GM18951 (cell line): ENCODE results near the gene ROR1.

ENCODE experiments used
- POLR2A ChIP-seq: IDR thresholded peaks from 4 replicates; pipeline ENCODE4 v1.6.1; 2011; ENCODE audit warnings: mild to moderate bottlenecking; ENCODE audit not compliant: insufficient read length, insufficient read depth; ENCODE audit errors: extremely low read depth
- in situ Hi-C: fragments of 300-500 bp; cut with MboI; formaldehyde crosslinking; loops from one replicate; pipeline ENCODE4 v1.12.0; 2022; ENCODE audit warnings: low sequenced_read_pairs, mixed read lengths, inconsistent platforms; ENCODE audit not compliant: unreplicated experiment

Gene ROR1

GRCh38 chr1:64005801-64006200 is 232.0 kb downstream of the ROR1 start:
- TF ChIP-seq POLR2A: no peak
- in situ Hi-C loops: no loop called here

GRCh38 chr1:64006276-64007051 is 232.6 kb downstream of the ROR1 start:
- no peak for TF ChIP-seq POLR2A
- in situ Hi-C loops: no loop called here

- no peak for TF ChIP-seq POLR2A
- in situ Hi-C loops: no loop called here
Observed at GRCh38 chr1:64010316-64010715, 236.5 kb downstream of the ROR1 start.

- TF ChIP-seq POLR2A: no peak
- in situ Hi-C loops: no loop called here
Observed at GRCh38 chr1:64013395-64013794, 239.6 kb downstream of the ROR1 start.

- TF ChIP-seq POLR2A: no peak
- in situ Hi-C loops: no loop called here
Observed at GRCh38 chr1:64019818-64020217, 246.0 kb downstream of the ROR1 start.

GRCh38 chr1:64021066-64021465 is 247.2 kb downstream of the ROR1 start:
- in situ Hi-C loops: no loop called here
- no peak for TF ChIP-seq POLR2A

GRCh38 chr1:64025051-64025450 is 251.2 kb downstream of the ROR1 start:
- no peak for TF ChIP-seq POLR2A
- in situ Hi-C loops: no loop called here

GRCh38 chr1:64029037-64029436 is 255.2 kb downstream of the ROR1 start:
- in situ Hi-C loops: no loop called here
- TF ChIP-seq POLR2A: no peak

- in situ Hi-C loops: no loop called here
Observed at GRCh38 chr1:64030411-64030810, 256.6 kb downstream of the ROR1 start.

GRCh38 chr1:64031236-64031635 is 257.4 kb downstream of the ROR1 start:
- TF ChIP-seq POLR2A: no peak
- in situ Hi-C loops: no loop called here

More at GRCh38 chr1:64030411-64030810, 256.6 kb downstream of the ROR1 start:
- no peak for TF ChIP-seq POLR2A

- no peak for TF ChIP-seq POLR2A
- in situ Hi-C loops: no loop called here
Observed at GRCh38 chr1:64033667-64034220, 259.9 kb downstream of the ROR1 start.

GRCh38 chr1:64036549-64036948 is 262.7 kb downstream of the ROR1 start:
- in situ Hi-C loops: no loop called here

GRCh38 chr1:64038119-64038518 is 264.3 kb downstream of the ROR1 start:
- in situ Hi-C loops: no loop called here
- TF ChIP-seq POLR2A: no peak

More at GRCh38 chr1:64036549-64036948, 262.7 kb downstream of the ROR1 start:
- no peak for TF ChIP-seq POLR2A

- TF ChIP-seq POLR2A: no peak
- in situ Hi-C loops: no loop called here
Observed at GRCh38 chr1:64038965-64039364, 265.1 kb downstream of the ROR1 start.
